Activated CD4-positive, alpha-beta T cell treated with anti-CD3 and anti-CD28 coated beads for 1 hour (primary cell): ENCODE measurements around the gene LEMD2.

ENCODE experiments used
- DNase-seq: peaks from one replicate; pipeline ENCODE4 v3.0.0-alpha.2; 2020

LEMD2 gene

DNA sequence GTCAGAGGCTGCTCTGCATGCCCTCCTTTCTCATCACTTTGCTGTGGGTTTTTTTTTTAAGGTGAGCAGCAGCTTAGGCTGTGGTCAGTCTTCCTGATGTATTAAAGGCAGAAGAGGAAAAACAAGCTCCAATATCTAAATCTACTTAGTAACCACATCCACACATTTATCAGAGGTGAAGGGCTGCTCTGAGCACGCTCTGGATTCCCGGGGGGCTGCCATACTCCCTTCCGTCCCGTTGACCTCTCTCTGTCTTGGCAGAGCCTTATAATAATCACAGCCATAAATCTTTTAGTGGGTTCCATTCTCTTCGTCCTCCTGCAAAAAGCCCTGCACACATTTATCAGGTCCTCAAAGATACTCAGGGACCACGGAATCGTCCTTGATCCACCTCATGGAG is 2.7 kb upstream of the LEMD2 start:
- no peak for DNase-seq

GRCh38 chr6:33790910-33791309 is 2.0 kb upstream of the LEMD2 start:
- no peak for DNase-seq

- DNase-seq, result no peak
Measured at GRCh38 chr6:33790379-33790778, 1.4 kb upstream of the LEMD2 start.

- DNase-seq, result no peak
Measured at GRCh38 chr6:33789550-33789895, 593 bp upstream of the LEMD2 start.

DNA sequence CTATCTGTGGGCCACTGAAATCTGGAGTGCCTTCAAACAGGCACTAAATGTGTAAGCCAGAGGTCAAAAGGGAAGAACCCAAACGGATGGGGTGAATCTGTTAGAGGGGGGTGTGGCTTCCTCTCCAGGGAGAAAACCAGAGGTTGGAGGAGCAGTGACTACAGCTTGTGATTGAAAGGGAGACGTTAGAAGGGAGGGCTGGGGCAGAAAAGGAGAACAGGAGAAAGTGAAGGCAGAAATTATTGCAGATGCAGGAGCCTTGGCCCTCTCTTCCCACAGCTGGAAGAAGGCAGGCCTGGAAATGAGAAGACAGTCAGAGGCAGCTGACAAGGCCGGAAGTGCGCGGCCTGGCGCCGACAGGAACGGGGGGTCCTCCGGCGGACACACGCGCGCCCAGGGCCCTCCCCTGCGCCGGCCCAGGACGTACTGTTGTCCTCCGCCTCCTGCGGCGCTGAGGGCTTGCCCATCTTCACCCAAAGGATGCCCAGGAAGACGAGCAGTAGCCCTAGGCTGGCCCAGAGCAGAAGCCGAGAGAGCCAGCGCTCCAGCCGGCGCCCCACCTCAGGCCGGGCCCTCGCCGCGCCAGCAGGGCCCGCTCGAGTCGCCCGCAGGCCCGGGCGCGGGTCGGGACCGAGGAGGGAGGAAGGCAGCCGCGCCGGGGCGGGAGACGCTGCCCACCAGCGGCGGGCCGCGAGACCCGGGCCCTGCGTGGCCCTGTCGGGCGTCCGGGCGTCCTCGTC is 806 bp downstream of the LEMD2 start:
- DNase-seq, result peak; percentile 18

DNA sequence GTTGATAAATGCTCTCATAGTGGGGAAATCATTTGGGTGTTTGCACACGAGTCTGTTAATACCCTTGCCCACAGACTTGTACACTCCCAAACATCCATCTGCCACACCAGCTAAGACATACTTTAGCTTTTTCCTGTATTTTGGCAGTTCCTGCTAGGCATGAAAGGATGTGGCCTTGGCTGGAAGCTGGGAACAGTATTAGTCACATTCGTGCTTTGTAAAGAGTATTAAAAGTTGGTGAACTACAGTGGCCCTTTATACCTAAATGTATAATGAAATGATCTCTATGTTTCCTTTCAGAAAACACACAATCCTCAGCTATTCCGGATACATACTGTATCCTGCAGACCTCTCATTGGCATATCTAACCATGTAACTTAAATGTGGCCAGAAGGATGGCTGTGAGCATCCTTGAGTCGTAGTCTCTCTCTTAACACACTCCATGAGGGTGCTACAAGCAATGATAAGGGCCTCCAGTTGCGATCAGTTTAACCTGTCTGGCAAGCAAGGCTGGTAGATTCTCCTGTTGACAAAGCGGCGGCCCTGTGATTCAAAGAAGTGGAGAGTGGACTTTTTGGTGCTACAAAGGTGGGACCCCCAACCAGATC is 1.5 kb downstream of the LEMD2 start:
- DNase-seq, result no peak

GRCh38 chr6:33786736-33787135 is 2.2 kb downstream of the LEMD2 start:
- DNase-seq, result no peak

GRCh38 chr6:33785778-33786177 is 3.2 kb downstream of the LEMD2 start:
- no peak for DNase-seq

DNA sequence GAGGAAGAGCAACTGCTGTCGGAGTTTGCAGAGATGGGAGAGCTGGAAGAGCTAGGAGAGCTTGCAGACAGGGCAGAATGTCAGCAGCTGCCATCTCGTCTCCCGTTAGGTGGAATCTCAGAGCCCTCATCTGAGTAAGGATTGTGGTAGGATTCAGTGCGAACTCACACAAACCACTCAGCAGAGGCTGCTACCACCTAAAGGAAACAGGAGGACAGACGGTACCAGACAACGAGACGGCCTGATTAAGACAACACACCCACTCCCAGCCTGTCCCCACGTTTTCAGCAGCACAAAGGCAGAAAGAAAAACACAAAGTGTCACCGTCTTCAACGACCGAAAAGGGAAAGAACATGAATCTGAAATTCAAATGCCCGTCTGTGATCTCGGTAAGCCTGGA is 4.1 kb downstream of the LEMD2 start:
- no peak for DNase-seq

GRCh38 chr6:33783781-33784520 is 5.0 kb downstream of the LEMD2 start:
- no peak for DNase-seq

DNA sequence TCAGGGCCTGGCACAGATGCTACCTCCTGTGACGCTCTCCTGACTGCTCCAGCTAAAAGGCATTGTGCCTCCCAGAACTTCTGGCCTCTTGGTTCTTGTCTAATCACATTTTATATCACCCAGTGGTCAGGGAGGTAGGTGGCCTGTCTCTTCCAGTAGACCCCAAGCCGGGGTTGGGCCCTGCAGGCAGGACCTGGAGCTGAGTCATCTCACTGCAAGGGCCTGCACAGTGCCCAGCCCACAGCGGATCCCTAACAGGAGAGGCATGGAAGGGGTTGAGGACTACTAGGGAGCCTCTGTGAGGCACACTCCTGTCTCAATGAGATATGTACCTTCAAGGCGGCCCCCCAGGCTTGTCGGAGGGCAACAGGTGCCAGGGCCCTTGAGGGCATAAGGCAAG is 6.4 kb downstream of the LEMD2 start:
- no peak for DNase-seq

DNA sequence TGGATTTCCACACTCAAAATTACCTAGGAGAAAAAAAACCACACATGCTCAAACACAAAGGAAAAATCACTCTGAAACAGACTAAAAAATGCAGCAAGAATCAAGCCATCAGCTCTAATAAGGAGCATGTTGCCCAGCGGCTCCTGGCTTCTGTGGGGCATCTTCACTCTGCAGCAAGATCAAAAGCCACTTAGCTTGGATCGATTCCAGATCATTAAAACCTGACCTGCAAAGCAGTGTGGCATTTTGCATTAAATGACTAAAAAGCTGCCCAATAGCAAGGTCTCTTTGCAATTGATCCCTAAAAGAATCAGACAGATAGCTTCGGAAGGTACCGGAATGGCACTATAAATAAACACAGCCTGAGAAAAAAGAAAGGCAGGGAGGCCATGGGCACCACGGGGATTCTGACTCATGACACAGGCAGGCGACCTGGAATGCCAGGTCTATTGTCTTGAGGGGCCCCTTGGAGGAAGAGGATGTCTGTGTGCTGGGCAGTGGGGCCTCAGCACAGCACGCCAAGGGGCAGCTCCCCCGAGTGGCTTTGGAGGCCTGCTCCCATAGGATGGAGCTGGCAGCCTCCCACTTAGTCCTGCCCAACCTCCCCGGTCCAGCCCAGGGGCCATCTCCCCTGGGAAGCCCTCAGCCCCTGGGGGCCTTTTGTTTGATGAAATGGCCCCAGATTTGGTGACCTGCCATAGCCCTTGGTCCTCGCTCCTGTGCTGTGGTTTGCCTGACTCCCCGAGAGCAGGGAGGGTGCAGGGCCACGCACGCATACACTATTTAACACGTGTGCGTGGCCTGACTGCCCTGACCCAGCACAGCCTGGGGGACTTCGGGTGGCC is 7.6 kb downstream of the LEMD2 start:
- DNase-seq, result no peak

- DNase-seq, result no peak
Measured at GRCh38 chr6:33779895-33780294, 9.0 kb downstream of the LEMD2 start.

GRCh38 chr6:33779290-33779689 is 9.6 kb downstream of the LEMD2 start:
- no peak for DNase-seq

DNA sequence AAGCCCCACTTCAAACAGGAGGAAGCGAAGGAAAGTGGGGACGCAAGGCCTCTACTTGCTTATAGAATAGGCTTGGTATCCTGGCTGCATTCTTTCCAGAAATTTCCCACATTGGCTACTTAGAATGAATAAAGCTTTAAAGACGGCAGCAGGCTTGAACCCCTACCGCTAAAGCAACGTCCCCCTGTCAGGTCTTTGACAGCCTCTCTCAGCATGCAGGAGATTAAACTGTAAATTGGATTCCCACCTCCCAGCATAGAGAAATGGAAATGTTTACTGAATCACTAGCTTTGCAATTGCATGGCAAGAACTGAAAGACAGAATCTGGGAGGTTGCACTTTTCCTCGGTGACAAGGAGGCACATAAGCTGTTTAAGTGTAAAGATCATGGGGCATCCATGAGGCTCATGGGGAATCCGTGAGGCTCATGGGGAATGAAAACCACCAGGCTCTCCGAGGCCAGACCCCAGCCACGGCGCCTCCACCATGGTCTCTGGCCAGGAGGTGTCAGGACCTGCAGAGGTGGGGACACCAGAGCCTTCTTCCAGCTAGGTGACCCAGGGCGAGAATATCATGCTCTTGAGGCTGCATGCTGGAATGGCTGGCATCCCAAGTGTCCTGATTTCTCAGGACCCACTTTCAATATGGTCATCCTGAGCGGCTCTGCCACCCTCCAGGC is 10.3 kb downstream of the LEMD2 start:
- DNase-seq, result no peak

DNA sequence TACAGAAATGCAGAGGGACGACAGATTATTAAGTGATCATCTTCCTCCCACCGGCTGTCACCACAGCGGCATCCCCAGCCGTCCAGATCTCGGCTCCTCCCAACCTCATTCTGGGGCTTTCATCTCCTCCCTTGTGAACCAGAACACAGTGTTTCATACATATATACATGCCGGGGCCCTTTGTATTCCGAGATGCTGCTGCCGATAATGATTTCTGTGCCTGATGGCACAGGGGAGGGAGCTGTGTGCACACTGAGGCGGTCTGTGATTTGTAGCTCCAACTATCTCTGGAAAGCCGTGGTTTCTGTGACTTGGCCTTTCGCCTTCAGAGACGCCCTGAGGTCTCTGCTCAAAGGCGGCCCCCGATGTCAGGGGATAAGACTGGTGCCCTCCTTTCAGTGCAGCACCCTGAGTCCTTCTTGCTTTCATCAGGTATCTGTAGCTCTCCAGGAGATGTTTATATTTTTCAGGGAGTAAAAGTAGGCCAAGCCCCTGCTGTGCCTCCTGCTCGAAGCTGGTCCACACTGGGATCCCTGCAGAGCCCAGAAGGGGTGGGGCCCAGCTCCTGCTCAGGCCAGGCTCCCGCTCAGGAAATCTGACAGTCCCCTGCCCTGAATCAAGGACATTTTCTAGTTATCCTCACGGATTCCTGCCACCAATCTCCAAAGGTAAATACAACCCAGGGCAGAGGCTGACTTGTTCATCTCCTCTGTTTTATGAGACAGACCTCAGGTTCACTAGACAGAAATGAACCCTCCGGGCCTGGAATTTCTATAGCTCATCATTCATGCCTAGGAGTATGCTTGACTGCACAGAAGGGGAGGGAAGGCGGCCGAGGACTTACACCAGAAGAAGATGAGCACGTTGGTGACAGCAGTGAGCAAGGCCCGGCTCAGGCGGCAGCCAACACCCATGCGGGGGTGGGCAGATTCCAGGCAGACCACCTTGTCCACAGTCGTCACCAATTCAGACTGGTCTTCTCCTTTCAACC is 11.2 kb downstream of the LEMD2 start:
- DNase-seq, result no peak

DNA sequence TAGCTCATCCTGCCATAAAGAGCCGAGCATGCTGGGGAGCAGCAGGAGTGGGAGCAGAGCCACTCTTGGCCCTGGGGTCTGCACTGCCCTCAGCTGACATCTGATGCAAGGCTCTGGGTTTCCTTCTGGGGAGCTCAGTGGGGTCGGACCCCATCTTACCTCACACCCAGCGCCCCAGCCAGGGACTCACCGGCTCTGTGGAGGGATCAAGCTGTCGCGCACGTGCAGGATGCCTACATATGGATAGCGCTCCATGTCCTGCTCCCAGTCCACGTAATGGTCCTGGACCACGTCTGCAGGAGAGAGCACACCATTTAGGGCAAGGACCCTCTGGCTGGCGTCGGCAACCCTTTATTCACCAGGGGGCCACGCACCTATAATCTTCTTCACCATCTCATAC is 12.2 kb downstream of the LEMD2 start:
- DNase-seq, result no peak

- DNase-seq, result no peak
Measured at GRCh38 chr6:33776186-33776585, 12.7 kb downstream of the LEMD2 start.

DNA sequence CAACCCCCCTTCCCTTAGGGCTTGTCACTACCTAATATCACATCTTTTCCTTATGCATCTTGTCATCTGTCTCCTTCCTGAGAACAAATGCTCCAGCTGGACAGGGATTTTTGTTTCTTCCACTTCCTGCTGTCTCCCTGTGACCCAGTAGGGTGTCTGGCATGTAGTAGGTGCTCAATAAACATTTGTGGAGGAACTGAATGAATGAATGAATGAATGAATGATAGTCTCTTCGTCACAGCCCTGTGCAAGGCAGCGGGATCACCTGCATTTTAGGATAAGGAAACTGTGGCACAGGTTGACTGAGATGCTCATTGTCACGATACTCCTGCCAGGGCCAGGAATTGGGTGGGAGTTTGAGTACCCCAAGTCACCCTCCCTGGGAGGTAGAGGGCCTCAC is 14.2 kb downstream of the LEMD2 start:
- no peak for DNase-seq

DNA sequence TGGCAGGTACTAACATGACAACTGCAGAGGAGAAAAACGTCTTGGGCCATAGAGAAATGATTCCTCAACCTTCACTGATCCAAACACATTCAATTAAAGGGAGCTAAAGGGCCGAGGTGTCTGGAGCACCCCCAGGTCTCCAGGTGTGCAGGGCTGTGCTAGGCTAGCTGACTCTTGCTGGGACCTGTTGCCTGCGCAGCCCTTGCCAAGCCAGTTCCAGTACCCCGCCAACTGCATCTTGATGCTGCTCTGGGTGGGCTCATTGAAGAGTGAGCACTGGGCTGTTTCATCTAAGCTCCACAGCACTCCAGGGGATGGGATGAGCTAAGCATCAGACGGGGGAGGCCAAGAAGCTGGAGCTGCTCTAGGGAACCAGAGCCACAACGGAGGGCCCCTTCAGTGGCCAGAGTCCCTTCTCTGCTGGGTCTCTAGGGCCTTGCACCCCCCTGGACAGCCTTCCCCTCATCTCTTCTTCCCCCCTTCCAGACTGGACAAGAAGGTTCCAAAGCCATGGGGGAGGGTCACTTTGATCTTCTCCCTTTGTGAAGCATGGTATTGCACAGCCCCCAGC is 15.9 kb downstream of the LEMD2 start:
- no peak for DNase-seq
